Motor neuron (in vitro differentiated cells): ENCODE measurements around the gene DGCR6L. TPM values are rescaled to one million over a fixed set of nuclear protein-coding genes. Genes with fewer than 3 reads are reported as not detected.
"Not testable (repeated sequence)": the region's sequence is repeated elsewhere in the genome, so short reads cannot be mapped to it uniquely, and the experiment has no call there.

Experiments
- ATAC-seq, 8 experiments: fragments of 200-7000 bp; cut with Tn5 transposase; replicated peaks in 6 of 8; 2 replicates each; pipeline ENCODE4 v1.8.0; 2021; ENCODE audit warnings: mild to moderate bottlenecking in 8 of 8, moderate library complexity in 8 of 8
- H3K27ac ChIP-seq, 2 donors: fragments of 250-450 bp; sonication (Bioruptor Pico); 2 replicates each; pipeline ENCODE4 v1.9.0; 2021; ENCODE audit warnings: antibody characterized with exemption in 2 of 2, mild to moderate bottlenecking in 2 of 2, moderate library complexity in 1 of 2
- H3K4me1 ChIP-seq, 2 donors: fragments of 250-450 bp; sonication (Bioruptor Pico); replicated peaks in 1 of 2; 2 replicates each; pipeline ENCODE4 v1.6.1; 2021; ENCODE audit warnings: antibody characterized with exemption in 2 of 2, mild to moderate bottlenecking in 2 of 2, moderate library complexity in 1 of 2
- H3K4me3 ChIP-seq, 5 donors: fragments of 250-450 bp; sonication (Bioruptor Pico); 2 replicates each; pipeline ENCODE4 v1.9.0; 2021; ENCODE audit warnings: antibody characterized with exemption in 5 of 5, mild to moderate bottlenecking in 5 of 5, moderate library complexity in 4 of 5
- WGBS, 10 experiments: fragments of 450-650 bp; shearing (Covaris generic); methylation state at CpG; one replicate each; pipeline ENCODE4 v1.0.0; 2022; 5-methylcytosine and 5-hydroxymethylcytosine counted together
- in situ Hi-C, 9 experiments: fragments of 400-800 bp; cut with MboI; loops; one replicate each; pipeline ENCODE4 v1.15.0; 2021; ENCODE audit warnings: low sequenced_read_pairs in 9 of 9, low pct_unique_long_range_greater_than_20kb in 2 of 9; ENCODE audit not compliant: unreplicated experiment in 9 of 9
- total RNA-seq, 8 experiments: library from RNA; unstranded; fragments of 300-600 nt; gene quantifications; 2 replicates each; pipeline versions ENCODE4 v1.2.3 to v1.2.4, GENCODE V29; 2022

Gene DGCR6L
- total RNA-seq, result 10 to 100 TPM; 31.4 to 62.4 (median 41.0) TPM

GRCh38 chr22:20319745-20320658 lies at the start of gene DGCR6L:
Gene DGCR6L (minus strand): TSS chr22:20320060. CDS start chr22:20319988, 72 bp downstream.
- peak within 1 kb of the TSS; percentile 83 to 90 for H3K27ac ChIP-seq
- H3K4me1 ChIP-seq, result peaks cover 30 to 40% of the 10 kb centered on the region in 2 donors
- peak; percentile 66 to 83 (median 74) for ATAC-seq
- in situ Hi-C loops, result no loop called here
- H3K4me3 ChIP-seq, result peak within 1 kb of the TSS; percentile 72 to 99 (median 86)
- WGBS, 10 experiments, result 0 to 1% (median 0%) methylated on average over 2 to 18 of the region's 98 CpGs; no CpG with 5 or more reads in 7 of the 10 experiments

- WGBS, 10 experiments, result 90 to 96% methylated on average over 4 to 5 of the region's 9 CpGs; no CpG with 5 or more reads in 8 of the 10 experiments
- ATAC-seq, H3K27ac ChIP-seq, in situ Hi-C loops, H3K4me3 ChIP-seq, H3K4me1 ChIP-seq: not testable (repeated sequence)
Observed at GRCh38 chr22:20368875-20369274, 49.0 kb upstream of the DGCR6L start.

DNA sequence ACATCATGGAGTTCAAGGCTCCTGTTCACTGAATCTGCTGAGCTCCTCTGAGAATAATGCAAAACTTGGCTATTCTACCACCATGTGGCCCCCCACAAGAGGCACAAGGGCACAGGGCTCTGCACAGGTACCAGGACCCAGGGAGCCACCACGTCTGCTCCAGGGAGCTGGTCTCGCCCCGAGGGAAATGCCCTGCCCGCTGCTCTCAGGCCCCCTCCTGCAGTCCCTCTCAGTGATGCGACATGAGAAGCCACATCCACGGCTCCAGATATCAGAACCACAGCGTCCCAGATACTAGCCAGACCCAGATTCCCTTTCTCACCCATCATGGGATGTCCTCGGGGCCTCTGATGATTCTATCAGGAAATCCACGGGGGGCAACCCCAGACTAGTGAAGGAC lies 47.0 kb upstream of the DGCR6L start:
- H3K27ac ChIP-seq, ATAC-seq, in situ Hi-C loops, H3K4me1 ChIP-seq, H3K4me3 ChIP-seq: not testable (repeated sequence)
- 83% methylated on average over 4 of the region's 9 CpGs; no CpG with 5 or more reads in 9 of the 10 experiments for WGBS, 10 experiments

DNA sequence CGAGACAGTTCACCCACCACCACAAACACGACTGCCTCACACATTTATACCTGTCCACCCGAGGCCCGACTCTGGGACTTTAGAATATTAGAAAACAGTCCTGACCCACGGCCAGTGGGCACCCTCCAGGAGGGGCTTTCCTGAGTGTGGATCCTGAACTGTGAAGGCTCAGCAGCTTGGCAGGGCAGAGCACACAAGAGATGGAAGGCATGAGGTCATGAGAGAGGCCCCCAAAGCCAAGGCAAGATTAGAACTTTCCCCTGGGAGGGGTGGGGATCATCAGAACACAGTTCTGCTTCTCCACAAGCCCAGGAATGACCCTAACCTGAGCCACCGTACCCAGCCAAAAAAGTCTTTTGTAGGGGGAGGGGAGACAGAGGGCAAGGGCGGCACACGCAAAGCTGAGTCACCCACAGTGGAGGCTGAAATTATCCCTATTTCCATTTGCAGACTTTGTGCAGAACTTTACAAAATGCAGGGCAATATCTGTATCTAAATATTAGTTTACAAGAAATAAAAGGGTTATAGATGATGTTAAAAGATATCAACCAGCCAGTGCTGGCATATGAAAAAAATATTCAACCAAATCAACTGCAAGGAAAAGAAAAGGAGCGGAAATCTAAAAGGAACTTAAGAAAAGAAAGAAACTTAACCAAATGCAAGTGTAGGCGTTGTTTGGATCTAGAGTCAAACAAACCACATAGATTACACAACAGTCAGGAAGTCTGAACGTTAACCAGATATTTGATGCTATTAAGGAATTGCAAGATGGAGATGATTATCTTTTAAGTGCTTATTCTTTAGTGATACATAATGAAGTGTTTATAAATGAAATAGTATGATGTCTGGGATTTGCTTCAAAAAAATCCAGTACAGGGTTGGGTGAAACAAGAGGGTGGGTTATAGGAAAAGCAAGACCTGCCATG lies 44.7 kb upstream of the DGCR6L start:
- WGBS, 10 experiments, result 0 to 80% (median 28%) methylated on average over 1 to 3 of the region's 11 CpGs; no CpG with 5 or more reads in 5 of the 10 experiments
- H3K27ac ChIP-seq, H3K4me3 ChIP-seq, H3K4me1 ChIP-seq, in situ Hi-C loops: not testable (repeated sequence)
- ATAC-seq, result peak in 2 of 8 experiments; percentile 59 to 64

DNA sequence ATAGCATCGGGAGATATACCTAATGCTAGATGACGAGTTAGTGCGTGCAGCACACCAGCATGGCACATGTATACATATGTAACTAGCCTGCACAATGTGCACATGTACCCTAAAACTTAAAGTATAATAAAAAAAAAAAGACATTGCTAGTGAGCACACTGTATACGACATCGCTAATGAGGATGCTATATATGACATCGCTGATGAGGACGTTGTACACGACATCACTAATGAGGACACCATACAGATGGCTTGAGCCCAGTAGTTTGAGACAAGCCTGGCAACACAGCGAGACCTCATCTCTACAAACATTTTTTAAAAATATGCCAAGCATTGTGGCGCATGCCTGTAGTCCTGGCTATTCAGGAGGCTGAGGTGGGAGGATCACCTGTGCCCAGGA lies 42.5 kb upstream of the DGCR6L start:
- ATAC-seq, result not testable (repeated sequence)
- 80 to 100% (median 95%) methylated on average over 1 to 10 of the region's 10 CpGs; no CpG with 5 or more reads in 3 of the 10 experiments for WGBS, 10 experiments

DNA sequence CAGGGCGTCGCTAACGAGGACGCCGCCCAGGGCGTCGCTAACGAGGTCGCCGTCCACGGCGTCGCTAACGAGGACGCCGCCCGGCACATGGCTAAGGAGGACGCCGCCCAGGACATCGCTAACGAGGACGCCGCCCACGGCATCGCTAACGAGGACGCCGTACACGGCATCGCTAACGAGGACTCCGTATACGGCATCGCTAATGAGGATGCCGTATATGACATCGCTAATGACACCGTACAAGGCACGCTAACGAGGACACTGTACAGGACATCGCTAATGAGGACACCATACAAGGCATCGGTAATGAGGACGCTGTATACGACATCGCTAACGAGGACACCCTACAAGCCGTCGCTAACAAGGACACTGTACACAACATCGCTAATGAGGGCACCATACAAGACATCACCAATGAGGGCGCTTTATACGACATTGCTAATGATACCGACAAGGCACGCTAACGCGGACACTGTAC lies 41.9 kb upstream of the DGCR6L start:
- H3K4me1 ChIP-seq, H3K27ac ChIP-seq, H3K4me3 ChIP-seq, in situ Hi-C loops, ATAC-seq: not testable (repeated sequence)
- WGBS, 10 experiments, result 88 to 100% (median 97%) methylated on average over 5 to 40 of the region's 54 CpGs; no CpG with 5 or more reads in 2 of the 10 experiments

More for the DNA sequence above, 42.5 kb upstream of the DGCR6L start:
- H3K4me3 ChIP-seq, in situ Hi-C loops, H3K27ac ChIP-seq, H3K4me1 ChIP-seq: not testable (repeated sequence)

- H3K27ac ChIP-seq, ATAC-seq, in situ Hi-C loops, H3K4me3 ChIP-seq, H3K4me1 ChIP-seq: not testable (repeated sequence)
- 97 to 100% (median 99%) methylated on average over 4 to 47 of the region's 145 CpGs; no CpG with 5 or more reads in 7 of the 10 experiments for WGBS, 10 experiments
Observed at GRCh38 chr22:20360866-20361751, 41.2 kb upstream of the DGCR6L start.

DNA sequence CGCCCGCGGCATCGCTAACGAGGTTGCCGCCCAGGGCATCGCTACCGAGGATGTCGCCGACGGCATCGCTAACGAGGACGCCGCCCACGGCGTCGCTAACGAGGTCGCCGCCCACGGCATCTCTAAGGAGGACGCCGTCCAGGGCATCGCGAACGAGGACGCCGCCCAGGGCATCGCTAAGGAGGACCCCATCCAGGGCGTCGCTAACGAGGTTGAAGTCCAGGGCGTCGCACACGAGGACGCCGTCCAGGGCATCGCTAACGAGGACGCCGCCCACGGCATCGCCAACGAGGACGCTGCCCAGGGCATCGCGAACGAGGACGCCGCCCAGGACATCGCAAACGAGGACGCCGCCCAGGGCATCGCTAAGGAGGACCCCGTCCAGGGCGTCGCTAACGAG lies 40.4 kb upstream of the DGCR6L start:
- H3K4me3 ChIP-seq, in situ Hi-C loops, H3K27ac ChIP-seq, ATAC-seq, H3K4me1 ChIP-seq: not testable (repeated sequence)
- 95 to 100% (median 97%) methylated on average over 4 to 14 of the region's 60 CpGs; no CpG with 5 or more reads in 7 of the 10 experiments for WGBS, 10 experiments

DNA sequence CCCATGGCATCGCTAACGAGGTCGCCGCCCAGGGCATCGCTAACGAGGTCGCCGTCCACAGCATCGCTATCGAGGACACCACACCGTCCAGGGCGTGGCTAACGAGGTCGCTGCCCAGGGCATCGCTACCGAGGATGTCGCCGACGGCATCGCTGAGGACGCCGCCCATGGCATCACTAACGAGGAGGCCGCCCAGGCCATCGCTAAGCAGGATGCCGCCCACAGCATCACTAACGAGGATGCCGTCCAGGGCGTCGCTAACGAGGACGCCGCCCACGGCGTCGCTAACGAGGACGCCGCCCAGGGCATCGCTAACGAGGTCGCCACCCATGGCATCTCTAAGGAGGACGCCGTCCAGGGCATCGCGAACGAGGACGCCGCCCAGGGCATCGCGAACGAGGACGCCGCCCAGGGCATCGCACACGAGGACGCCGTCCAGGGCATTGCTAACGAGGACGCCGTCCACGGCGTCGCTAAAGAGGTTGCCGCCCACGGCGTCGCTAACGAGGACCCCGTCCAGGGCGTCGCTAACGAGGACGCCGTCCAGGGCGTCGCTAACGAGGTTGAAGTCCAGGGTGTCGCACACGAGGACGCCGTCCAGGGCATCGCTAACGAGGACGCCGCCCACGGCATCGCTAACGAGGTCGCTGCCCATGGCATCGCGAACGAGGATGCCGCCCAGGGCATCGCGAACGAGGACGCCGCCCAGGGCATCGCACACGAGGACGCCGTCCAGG lies 38.8 kb upstream of the DGCR6L start:
- H3K4me1 ChIP-seq, ATAC-seq, in situ Hi-C loops, H3K27ac ChIP-seq, H3K4me3 ChIP-seq: not testable (repeated sequence)
- 96% methylated on average over 5 of the region's 103 CpGs; no CpG with 5 or more reads in 9 of the 10 experiments for whole genome bisulfite sequencing, 10 experiments

DNA sequence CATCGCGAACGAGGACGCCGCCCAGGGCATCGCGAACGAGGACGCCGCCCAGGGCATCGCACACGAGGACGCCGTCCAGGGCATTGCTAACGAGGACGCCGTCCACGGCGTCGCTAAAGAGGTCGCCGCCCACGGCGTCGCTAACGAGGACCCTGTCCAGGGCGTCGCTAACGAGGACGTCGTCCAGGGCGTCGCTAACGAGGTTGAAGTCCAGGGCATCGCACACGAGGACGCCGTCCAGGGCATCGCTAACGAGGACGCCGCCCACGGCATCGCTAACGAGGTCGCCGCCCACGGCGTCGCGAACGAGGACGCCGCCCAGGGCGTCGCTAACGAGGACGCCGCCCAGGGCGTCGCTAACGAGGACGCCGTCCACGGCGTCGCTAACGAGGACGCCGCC lies 38.1 kb upstream of the DGCR6L start:
- ATAC-seq, in situ Hi-C loops, H3K4me1 ChIP-seq, H3K27ac ChIP-seq, H3K4me3 ChIP-seq: not testable (repeated sequence)
- WGBS, 10 experiments, result 92% methylated on average over 13 of the region's 70 CpGs; no CpG with 5 or more reads in 9 of the 10 experiments

- in situ Hi-C loops, H3K4me3 ChIP-seq, H3K27ac ChIP-seq, H3K4me1 ChIP-seq, ATAC-seq: not testable (repeated sequence)
- no CpG with 5 or more reads among the region's 66 CpGs for WGBS, 10 experiments
Observed at GRCh38 chr22:20356906-20357305, 37.0 kb upstream of the DGCR6L start.
